GM21423 (cell line): ENCODE results near the gene DPYSL4.

ENCODE experiments used
- ATAC-seq: cut with Tn5 transposase; IDR thresholded peaks from one replicate; pipeline ENCODE4 v1.9.1; 2021; ENCODE audit warnings: mild to moderate bottlenecking, moderate library complexity; ENCODE audit not compliant: unreplicated experiment

Gene DPYSL4

DNA sequence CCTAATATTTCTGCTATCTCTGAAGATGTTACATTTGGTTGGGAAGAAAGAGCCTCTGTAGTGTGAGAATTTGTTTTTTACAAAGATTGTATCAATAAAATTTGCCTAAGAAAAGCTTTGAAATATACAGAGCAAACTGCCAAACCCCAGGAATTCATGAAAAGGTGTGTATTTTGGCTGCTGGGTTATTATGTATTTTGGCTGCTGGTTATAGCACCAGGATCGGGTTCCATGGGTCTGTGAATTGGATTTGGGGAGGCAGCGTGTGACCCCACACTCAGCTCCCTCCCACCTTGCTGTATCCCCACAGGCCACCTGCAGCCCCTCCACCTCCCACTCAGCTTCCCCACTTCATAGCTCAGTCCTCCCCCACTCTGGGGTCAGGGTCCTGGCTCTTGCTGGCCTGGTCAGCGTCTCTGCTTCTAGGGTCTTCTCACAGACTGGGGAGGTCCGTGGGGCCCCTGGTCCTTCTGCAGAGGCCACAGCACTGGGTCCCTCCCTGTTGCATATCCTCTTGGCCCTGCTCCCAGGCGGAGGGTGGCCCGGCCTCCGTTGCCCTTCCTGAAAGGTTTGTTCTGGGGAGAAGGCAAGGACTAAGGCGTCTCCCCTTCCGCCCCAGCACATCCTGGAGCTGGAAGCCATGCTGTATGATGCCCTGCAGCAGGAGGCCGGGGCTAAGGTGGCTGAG is 24.0 kb upstream of the DPYSL4 start:
- ATAC-seq: no peak

DNA sequence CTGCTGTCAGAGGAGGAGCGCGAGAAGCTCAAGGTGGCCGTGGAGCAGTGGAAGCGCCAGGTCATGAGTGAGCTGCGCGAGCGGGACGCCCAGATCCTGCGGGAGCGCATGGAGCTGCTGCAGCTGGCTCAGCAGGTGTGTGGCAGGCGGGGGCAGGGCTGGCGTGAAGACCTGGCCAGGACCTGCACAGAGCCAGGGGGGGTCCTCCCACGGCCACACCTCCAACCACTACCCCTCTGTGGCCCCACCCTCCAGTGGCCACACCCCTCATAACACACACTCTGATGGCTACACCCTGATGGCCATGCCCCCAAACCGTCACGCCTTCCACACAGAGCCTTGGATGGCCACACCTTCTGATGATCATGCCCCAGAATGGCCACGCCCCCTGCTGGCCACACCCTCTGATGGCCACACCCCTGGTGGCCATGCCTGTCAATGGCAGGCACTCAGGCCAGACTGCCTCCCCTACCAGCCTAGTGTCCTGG is 23.4 kb upstream of the DPYSL4 start:
- peak; percentile 60 for ATAC-seq

DNA sequence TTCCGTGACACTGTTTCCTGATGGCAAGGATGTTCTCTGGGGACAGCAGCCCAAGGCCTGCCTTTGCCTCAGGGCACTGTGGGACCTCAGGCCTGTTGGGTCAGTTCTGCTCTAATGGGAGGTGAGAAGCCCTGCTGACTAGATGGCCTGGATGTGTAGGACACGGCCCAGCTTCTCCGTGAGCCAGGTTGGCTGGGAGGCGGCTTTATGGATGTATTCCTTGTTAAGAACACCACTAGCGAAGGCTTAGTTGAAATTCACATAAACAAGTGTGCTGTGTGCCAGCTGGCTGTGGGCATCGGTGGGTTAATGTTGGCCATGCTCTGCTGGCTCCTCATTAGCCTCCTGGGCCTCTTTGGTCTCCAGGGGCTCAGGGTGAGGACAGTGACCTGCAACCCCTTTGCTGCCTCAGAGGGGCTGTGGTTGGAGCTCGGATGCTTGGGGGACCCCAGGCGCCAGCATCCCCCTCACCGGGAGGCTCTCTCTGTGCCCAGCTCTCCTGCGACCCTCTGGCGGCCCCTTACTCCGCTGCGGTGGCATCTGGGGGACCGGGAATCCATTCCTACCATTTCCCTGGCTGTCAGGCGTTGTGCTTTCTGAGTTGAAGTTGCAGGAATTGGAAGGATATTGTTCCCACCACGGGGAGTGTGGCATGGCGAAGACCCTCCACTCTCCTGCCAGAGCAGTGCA is 22.8 kb upstream of the DPYSL4 start:
- no peak for ATAC-seq

GRCh38 chr10:132164761-132165278 is 21.9 kb upstream of the DPYSL4 start:
- no peak for ATAC-seq

DNA sequence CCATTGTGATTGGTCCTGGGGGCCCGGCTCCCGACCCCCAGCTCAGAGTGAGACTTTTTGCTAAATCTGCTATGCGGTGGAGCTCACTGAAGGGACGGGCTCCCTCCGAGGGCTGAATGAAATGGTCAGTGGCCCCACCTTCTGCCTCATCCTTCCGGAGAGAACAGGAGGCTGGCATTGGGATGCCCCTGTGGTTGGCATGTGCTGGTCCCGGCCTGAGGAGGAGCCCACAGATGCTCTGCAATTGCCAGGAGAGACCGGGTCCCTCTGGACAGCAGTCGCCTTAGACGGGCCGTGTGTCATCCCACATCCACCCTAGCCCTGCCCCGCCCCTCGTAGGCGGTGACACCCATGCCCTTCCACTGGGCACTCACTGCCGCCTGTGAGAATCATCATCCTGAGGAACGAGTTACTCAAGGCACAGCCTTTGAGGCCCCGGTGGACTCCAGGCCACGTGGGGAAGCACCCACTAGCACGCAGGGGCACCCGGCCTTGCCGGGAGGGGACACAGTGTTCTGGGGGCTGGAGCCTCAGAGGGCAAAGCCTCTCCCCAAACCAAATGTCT is 21.2 kb upstream of the DPYSL4 start:
- no peak for ATAC-seq

GRCh38 chr10:132166216-132166950 is 20.4 kb upstream of the DPYSL4 start:
- no peak for ATAC-seq

DNA sequence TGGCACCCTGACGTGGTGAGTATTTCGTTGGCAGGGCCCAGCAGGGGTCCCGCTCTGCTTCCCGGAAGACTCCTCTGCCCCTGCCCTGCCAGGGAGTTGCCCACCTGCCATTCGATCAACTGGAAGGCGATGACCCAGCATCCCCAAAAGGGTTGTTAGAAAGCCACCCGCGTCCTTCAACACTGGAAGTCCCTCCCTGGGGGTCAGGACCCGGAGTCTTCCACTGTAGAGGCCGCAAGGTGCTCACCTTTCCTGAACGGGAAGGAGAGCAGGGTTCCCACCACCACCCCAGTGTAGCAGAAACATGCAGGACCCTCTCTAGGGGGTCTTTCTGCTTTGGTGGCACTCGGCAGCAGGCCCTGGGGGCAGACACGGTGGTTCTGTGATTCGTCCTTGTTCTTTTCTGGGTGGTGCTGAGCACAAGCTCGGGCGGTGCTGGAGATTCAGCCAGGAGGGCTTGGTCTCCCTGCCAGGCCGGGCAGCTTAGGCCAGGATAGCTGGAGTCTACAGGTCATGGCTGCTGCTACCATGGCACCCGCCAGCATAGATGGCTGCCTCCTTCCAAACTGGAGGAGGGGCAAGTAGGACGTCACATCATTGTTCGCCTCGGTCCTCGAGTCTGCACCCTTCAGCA is 19.6 kb upstream of the DPYSL4 start:
- ATAC-seq: no peak

GRCh38 chr10:132167976-132168375 is 18.8 kb upstream of the DPYSL4 start:
- no peak for ATAC-seq

- ATAC-seq: no peak
Observed at GRCh38 chr10:132168571-132169030, 18.1 kb upstream of the DPYSL4 start.

GRCh38 chr10:132169031-132169765 is 17.6 kb upstream of the DPYSL4 start:
- ATAC-seq: no peak

DNA sequence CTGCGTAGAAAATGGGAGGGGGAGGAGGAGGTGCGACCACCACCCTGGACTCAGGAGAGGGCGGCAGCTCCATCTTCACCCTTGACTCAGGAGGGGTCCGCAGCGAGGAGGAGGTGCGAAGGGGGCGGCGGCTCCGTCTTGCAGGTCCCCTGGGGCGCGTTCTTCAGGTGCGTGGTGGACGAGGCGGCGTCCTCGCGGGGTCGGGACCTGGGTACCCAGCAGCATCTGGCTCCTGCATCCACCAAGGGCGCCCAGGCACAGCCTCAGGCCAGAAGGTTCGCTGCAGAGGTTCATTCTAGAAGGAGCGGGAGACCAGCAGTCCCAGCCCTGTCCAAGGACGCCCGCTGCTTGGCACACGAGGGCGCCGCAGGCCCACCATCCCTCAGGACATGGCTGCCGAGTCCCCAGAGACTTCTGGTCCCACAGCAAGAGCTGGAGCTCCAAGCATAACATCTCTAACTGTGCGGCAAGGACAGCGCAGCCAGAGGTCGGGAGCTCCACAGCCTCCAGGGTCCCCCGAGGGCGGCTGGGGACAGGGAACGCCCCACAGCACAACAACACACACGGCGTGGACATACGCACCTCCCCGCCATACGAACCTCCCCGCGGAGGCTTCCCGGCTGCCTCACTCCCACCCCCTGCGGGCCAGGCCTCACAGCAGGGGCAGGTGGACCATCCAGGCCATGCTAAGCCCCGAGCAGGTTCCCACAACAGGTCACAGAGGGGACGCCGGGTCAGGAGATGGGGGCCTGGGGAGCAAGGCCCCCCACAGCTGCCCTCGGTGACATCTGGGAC is 16.8 kb upstream of the DPYSL4 start:
- no peak for ATAC-seq

- ATAC-seq: no peak
Observed at GRCh38 chr10:132170561-132171361, 16.0 kb upstream of the DPYSL4 start.

GRCh38 chr10:132172091-132173066 is 14.4 kb upstream of the DPYSL4 start:
- no peak for ATAC-seq

- ATAC-seq: no peak
Observed at GRCh38 chr10:132173185-132173584, 13.6 kb upstream of the DPYSL4 start.

- ATAC-seq: no peak
Observed at GRCh38 chr10:132174237-132174636, 12.5 kb upstream of the DPYSL4 start.

- no peak for ATAC-seq
Observed at GRCh38 chr10:132175408-132175807, 11.3 kb upstream of the DPYSL4 start.

- ATAC-seq: no peak
Observed at GRCh38 chr10:132175907-132176581, 10.7 kb upstream of the DPYSL4 start.
